ENCODE measurements around the gene CTSD.

CTSD gene

DNA sequence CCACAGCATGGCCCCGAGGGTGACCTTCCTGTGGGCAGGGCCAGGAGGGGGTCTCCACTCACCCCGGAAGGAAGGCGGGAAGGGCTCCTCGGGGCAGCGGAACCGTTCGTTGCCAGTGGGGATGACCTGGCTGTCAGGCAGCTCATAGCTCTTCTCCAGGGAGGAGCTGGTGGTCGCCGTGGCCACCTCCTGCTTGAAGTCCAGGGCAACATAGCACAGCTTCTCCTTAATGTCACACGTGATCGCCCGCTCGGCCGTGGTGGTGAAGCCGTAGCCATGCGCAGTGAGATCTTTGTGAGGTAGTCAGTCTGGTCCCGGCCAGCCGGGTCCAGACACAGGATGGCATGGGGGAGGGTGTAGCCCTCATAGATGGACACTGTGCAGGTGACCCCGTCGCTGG lies 39.5 kb upstream of the CTSD start:
- DNase-seq (ENCODE audit: low read depth): no peak
- TF ChIP-seq, protein P1, sequence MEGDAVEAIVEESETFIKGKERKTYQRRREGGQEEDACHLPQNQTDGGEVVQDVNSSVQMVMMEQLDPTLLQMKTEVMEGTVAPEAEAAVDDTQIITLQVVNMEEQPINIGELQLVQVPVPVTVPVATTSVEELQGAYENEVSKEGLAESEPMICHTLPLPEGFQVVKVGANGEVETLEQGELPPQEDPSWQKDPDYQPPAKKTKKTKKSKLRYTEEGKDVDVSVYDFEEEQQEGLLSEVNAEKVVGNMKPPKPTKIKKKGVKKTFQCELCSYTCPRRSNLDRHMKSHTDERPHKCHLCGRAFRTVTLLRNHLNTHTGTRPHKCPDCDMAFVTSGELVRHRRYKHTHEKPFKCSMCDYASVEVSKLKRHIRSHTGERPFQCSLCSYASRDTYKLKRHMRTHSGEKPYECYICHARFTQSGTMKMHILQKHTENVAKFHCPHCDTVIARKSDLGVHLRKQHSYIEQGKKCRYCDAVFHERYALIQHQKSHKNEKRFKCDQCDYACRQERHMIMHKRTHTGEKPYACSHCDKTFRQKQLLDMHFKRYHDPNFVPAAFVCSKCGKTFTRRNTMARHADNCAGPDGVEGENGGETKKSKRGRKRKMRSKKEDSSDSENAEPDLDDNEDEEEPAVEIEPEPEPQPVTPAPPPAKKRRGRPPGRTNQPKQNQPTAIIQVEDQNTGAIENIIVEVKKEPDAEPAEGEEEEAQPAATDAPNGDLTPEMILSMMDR (IDR thresholded peaks at IDR 0.05; ENCODE audit: low read depth, low read length, missing control alignments): no peak
- in situ Hi-C loops (cut with HindIII; ENCODE audit: low sequenced_read_pairs): no loop called here
- H3K4me3 ChIP-seq (ENCODE audit: low read depth, low read length): no peak overlapping the region

DNA sequence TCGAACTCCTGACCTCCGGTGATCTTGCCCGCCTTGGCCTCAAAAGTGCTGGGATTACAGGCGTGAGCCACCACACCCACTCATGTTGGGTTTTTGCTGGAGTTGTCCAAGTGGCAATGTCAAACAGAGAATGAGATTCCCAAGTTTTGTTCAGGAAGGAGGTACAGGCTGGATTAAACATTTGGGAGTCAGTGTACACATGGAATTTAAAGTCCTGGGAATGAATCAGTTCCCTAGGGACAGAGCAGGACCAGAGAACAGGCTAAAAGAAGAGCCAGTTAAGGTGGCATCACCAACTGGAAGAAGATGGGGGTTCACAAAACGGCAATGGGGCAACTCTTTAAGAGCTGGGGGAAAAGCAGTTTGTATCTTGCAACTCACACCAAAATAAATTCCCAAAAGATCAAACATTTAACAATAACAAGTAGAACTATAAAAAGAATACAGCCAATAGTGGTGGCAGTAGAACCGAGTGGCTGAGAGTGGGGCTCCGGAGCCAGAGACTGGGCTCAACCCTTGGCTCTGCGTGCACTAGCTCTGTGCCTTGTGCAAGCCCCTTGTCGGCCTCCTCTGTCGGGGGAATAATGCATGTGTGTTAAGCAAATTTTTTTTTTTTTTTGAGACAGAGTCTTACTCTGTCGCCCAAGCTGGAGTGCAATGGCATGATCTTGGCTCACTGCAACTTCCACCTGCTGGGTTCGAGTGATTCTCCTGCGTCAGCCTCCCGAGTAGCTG lies 33.8 kb upstream of the CTSD start:
- in situ Hi-C loops (cut with HindIII; ENCODE audit: low sequenced_read_pairs): no loop called here
- TF ChIP-seq, protein P1 (IDR thresholded peaks at IDR 0.05; ENCODE audit: low read depth, low read length, missing control alignments): no peak
- H3K4me3 ChIP-seq (ENCODE audit: low read depth, low read length): no peak overlapping the region
- no peak for DNase-seq (ENCODE audit: low read depth)

DNA sequence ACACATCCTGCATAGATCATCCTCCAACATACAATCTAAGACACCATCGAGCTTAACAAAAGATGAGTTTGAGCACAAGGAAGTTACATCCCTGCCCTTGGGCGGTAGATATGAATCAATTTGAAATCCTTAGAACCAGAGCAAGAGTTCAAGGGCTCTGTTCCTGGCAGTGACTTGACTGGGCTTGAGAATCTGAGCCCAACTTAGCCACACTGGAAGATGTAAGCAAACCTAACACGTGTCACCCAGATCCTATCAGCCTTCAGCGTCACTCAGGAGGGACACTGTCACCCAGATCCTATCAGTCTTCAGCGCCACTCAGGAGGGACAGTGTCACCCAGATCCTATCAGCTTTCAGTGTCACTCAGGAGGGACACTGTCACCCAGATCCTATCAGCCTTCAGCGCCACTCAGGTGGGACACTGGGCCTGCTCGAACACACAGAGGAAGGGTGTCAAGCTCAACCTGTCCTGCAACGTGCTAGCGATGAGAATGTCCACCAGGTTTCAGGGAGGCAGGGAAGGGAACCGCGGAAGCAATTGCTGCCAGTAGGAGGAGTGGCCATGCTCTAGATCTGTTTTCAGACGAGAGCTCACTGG lies 32.8 kb upstream of the CTSD start:
- in situ Hi-C loops (cut with HindIII; ENCODE audit: low sequenced_read_pairs): no loop called here
- TF ChIP-seq, protein P1 (IDR thresholded peaks at IDR 0.05; ENCODE audit: low read depth, low read length, missing control alignments): no peak
- no peak for DNase-seq (ENCODE audit: low read depth)

DNA sequence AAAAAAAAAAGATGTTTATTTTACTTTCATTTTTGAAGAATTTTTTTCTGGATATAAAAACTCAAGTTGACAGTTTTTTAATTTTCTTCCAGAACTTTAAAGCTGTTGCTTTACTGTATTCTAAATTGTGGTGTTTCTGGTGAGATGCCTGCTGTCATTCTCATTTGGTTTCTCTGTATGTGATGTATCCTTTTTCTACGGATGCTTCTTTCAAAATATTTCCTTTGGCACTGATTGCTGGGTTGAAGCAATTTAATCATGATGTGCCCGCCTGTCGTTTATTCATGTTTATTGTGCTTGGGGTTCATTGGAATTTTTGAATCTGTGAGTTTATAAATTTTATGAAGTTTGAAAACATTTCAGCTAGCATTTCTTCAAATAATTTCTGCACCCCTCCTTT lies 29.4 kb upstream of the CTSD start:
- no peak for DNase-seq (ENCODE audit: low read depth)
- in situ Hi-C loops (cut with HindIII; ENCODE audit: low sequenced_read_pairs): no loop called here
- TF ChIP-seq, protein P1 (IDR thresholded peaks at IDR 0.05; ENCODE audit: low read depth, low read length, missing control alignments): no peak

More for the DNA sequence above, 32.8 kb upstream of the CTSD start:
- H3K4me3 ChIP-seq (ENCODE audit: low read depth, low read length): no peak overlapping the region

DNA sequence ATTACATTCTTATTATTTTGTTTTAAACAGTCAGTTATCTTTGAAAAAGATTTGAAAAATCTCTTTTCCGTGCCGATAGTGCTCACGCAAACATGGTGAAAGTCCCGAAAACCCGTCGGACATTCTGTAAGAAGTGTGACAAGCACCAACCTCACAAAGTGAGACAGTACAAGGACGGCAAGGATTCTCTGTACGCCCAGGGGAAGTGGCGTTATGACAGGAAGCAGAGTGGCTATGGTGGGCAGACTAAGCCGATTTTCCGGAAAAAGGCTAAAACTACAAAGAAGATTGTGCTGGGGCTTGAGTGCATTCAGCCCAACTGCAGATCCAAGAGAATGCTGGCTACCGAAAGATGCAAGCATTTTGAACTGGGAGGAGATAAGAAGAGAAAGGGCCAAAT lies 28.7 kb upstream of the CTSD start:
- DNase-seq (ENCODE audit: low read depth): no peak
- TF ChIP-seq, protein P1 (IDR thresholded peaks at IDR 0.05; ENCODE audit: low read depth, low read length, missing control alignments): no peak
- in situ Hi-C loops (cut with HindIII; ENCODE audit: low sequenced_read_pairs): no loop called here
- H3K4me3 ChIP-seq (ENCODE audit: low read depth, low read length): no peak overlapping the region

More for the DNA sequence above, 29.4 kb upstream of the CTSD start:
- no peak overlapping the region for H3K4me3 ChIP-seq (ENCODE audit: low read depth, low read length)

DNA sequence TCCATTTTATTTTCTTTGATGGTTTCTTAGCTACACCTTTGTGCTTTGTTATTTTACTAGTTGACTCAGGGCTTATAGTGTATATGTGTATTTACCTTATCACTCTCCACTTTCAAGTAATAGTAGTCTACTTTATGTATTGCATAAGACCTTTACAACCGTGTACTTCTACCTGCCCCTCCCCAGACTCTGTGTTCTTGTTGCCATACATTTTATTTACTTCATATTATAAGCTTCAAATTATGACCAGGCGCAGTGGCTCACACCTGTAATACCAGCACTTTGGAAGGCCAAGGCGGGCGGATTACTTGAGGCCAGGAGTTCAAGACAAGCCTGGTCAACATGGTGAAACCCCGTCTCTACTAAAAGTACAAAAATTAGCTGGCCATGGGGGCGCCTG lies 28.2 kb upstream of the CTSD start:
- in situ Hi-C loops (cut with HindIII; ENCODE audit: low sequenced_read_pairs): no loop called here
- no peak for DNase-seq (ENCODE audit: low read depth)
- H3K4me3 ChIP-seq (ENCODE audit: low read depth, low read length): no peak overlapping the region
- TF ChIP-seq, protein P1 (IDR thresholded peaks at IDR 0.05; ENCODE audit: low read depth, low read length, missing control alignments): no peak

Measured in astrocyte of the cerebellum (primary cell).